Ovary (tissue), 9 donors: ENCODE results near the gene ARG2. TPM values are rescaled to one million over a fixed set of nuclear protein-coding genes. Genes with fewer than 3 reads are reported as not detected.

Experiments used
- DNase-seq, 5 donors: peaks; one replicate each; pipeline ENCODE4 v3.0.0-alpha.2; 2019 to 2020
- H3K27ac ChIP-seq, 2 donors: fragments of 200-600 bp; one replicate each; pipeline versions ENCODE4 v1.5.1 to v1.8.0; 2019 to 2022
- H3K27me3 ChIP-seq: fragments of 200-600 bp; one replicate; pipeline ENCODE4 v1.8.0; 2022
- H3K36me3 ChIP-seq: fragments of 200-600 bp; sonication (generic); one replicate; pipeline ENCODE4 v1.5.1; 2019
- H3K4me1 ChIP-seq: one replicate; pipeline ENCODE4 v1.8.1; 2013; ENCODE audit warnings: mild to moderate bottlenecking, moderate library complexity; ENCODE audit not compliant: insufficient read depth
- H3K4me3 ChIP-seq: fragments of 200-600 bp; sonication (generic); one replicate; pipeline ENCODE4 v1.5.1; 2017
- H3K9me3 ChIP-seq, 2 donors: fragments of 200-600 bp in 1 of 2; sonication (generic) in 1 of 2; one replicate each; pipeline versions ENCODE4 v1.5.1 to v1.8.1; 2013 to 2019; ENCODE audit warnings: mild to moderate bottlenecking in 1 of 2, moderate library complexity in 1 of 2
- CTCF ChIP-seq, 3 donors: fragments of 450-650 bp in 2 of 3; fragments of 200-600 bp in 1 of 3; IDR thresholded peaks; one replicate each; pipeline versions ENCODE4 v1.5.1 to v1.8.0; 2016 to 2022; ENCODE audit warnings: antibody characterized with exemption in 3 of 3, mild to moderate bottlenecking in 1 of 3
- EP300 ChIP-seq: sonication (generic); formaldehyde crosslinking; IDR thresholded peaks from one replicate; pipeline ENCODE4 v1.6.1; 2017; ENCODE audit warnings: antibody characterized with exemption
- POLR2A ChIP-seq: fragments of 450-650 bp; IDR thresholded peaks from one replicate; pipeline ENCODE4 v1.6.1; 2017; ENCODE audit warnings: antibody characterized with exemption, mild to moderate bottlenecking, moderate library complexity
- WGBS, 3 donors: extraction: QIAGEN DNeasy Blood & Tissue Kit in 1 of 3; methylation state at CpG; one replicate each; pipeline versions ENCODE4 v1.1.5 to v1.1.7; 2013 to 2017; 5-methylcytosine and 5-hydroxymethylcytosine counted together
- intact Hi-C, 4 donors: fragments of 100-400 bp; cut with DNase I; formaldehyde crosslinking; loops; one replicate each; pipeline versions ENCODE4 v1.11.0 to v1.15.1; 2022 to 2023
- polyA plus RNA-seq, 2 donors: library from polyadenylated mRNA; stranded (reverse); fragments of 200-250 nt in 1 of 2; fragments of 350-450 nt in 1 of 2; fragmentation: Illumina TruSeq in 1 of 2; extraction: RNeasy Lipid Tissue Mini Kit (QIAGEN cat#74804) in 1 of 2; gene quantifications; one replicate each; pipeline ENCODE4 v1.2.3, GENCODE V29; 2013 to 2014
- total RNA-seq, 7 donors: library from RNA; depleted of rRNA in 2 of 7; stranded (reverse); fragments of >200 nt in 2 of 7; fragmentation: NEBNext Ultra II Directional in 3 of 7; extraction: Animal tissue kit (Norgen Biotek cat#: 25700) in 3 of 7; gene quantifications; one replicate each; pipeline versions ENCODE4 v1.1.0 to v1.2.4, GENCODE V29; 2016 to 2023
- donor health status: DM: no; HTN: no; CAD: no; lungs with moderate emphysema.
- donor health status: DM: no; HTN: no; CAD: no.
- donor health status: Bipolar disorder and iron deficiency.
- donor health status: DM: yes; HTN: yes; CAD: no.
- donor health status: DM: no; HTN: no; CAD: no.
- donor health status: DM: yes; HTN: yes; CAD: no.

Gene ARG2
- total and polyA plus RNA-seq, 9 donors: 1.4 to 33.7 (median 4.4) TPM

GRCh38 chr14:67607646-67608045 is 12.1 kb upstream of the ARG2 start:
- H3K27ac ChIP-seq: no peak overlapping the region
- H3K9me3 ChIP-seq: no peaks in the 10 kb centered on the region
- no peaks in the 10 kb centered on the region for H3K36me3 ChIP-seq
- no peak for TF ChIP-seq CTCF (IDR thresholded peaks at IDR 0.05)
- no peak for TF ChIP-seq EP300
- no peak for TF ChIP-seq POLR2A
- DNase-seq: no peak
- no peaks in the 10 kb centered on the region for H3K27me3 ChIP-seq
- intact Hi-C loops: no loop called here
- H3K4me1 ChIP-seq: no peaks in the 10 kb centered on the region
- WGBS, 3 donors: 88 to 96% (median 90%) methylated on average over 5 of the region's 5 CpGs
- no peak overlapping the region for H3K4me3 ChIP-seq

GRCh38 chr14:67609642-67610310 is 9.9 kb upstream of the ARG2 start:
- H3K27me3 ChIP-seq: no peaks in the 10 kb centered on the region
- no peaks in the 10 kb centered on the region for H3K36me3 ChIP-seq
- TF ChIP-seq EP300 (no peak), CTCF (IDR thresholded peaks at IDR 0.05) (no peak), POLR2A (no peak)
- DNase-seq: no peak
- no peak overlapping the region for H3K4me3 ChIP-seq
- WGBS, 3 donors: 58 to 68% (median 67%) methylated on average over 10 of the region's 10 CpGs
- H3K27ac ChIP-seq: no peak overlapping the region
- intact Hi-C loops: no loop called here
- H3K4me1 ChIP-seq: no peaks in the 10 kb centered on the region
- no peaks in the 10 kb centered on the region for H3K9me3 ChIP-seq

GRCh38 chr14:67610491-67610890 is 9.2 kb upstream of the ARG2 start:
- Histone ChIP-seq H3K27me3 (no peaks in the 10 kb centered on the region), H3K9me3 (no peaks in the 10 kb centered on the region), H3K4me1 (no peaks in the 10 kb centered on the region), H3K4me3 (no peak overlapping the region), H3K36me3 (no peaks in the 10 kb centered on the region), H3K27ac (no peak overlapping the region)
- TF ChIP-seq POLR2A (no peak), CTCF (IDR thresholded peaks at IDR 0.05) (no peak), EP300 (no peak)
- intact Hi-C loops: no loop called here
- no peak for DNase-seq
- 68 to 76% (median 75%) methylated on average over 1 of the region's 1 CpG for WGBS, 3 donors

GRCh38 chr14:67618617-67619063 is 1.1 kb upstream of the ARG2 start:
- intact Hi-C loops: no loop called here
- Histone ChIP-seq H3K9me3 (no peaks in the 10 kb centered on the region), H3K4me3 (no peak overlapping the region), H3K27ac (peak overlapping the region in 1 of 2 donors; percentile 73), H3K36me3 (no peaks in the 10 kb centered on the region), H3K4me1 (peaks cover 2% of the 10 kb centered on the region), H3K27me3 (no peaks in the 10 kb centered on the region)
- DNase-seq: no peak
- no peak for TF ChIP-seq EP300
- peak; percentile 51 to 70 (median 66) for TF ChIP-seq CTCF (IDR thresholded peaks at IDR 0.05)
- TF ChIP-seq POLR2A: no peak
